ENCODE results near the gene INPP5F. TPM values are rescaled to one million over a fixed set of nuclear protein-coding genes. Genes with fewer than 3 reads are reported as not detected.
A peak's percentile ranks its signal among the peaks of the same experiment; 100 is the strongest.

INPP5F gene, protein sequence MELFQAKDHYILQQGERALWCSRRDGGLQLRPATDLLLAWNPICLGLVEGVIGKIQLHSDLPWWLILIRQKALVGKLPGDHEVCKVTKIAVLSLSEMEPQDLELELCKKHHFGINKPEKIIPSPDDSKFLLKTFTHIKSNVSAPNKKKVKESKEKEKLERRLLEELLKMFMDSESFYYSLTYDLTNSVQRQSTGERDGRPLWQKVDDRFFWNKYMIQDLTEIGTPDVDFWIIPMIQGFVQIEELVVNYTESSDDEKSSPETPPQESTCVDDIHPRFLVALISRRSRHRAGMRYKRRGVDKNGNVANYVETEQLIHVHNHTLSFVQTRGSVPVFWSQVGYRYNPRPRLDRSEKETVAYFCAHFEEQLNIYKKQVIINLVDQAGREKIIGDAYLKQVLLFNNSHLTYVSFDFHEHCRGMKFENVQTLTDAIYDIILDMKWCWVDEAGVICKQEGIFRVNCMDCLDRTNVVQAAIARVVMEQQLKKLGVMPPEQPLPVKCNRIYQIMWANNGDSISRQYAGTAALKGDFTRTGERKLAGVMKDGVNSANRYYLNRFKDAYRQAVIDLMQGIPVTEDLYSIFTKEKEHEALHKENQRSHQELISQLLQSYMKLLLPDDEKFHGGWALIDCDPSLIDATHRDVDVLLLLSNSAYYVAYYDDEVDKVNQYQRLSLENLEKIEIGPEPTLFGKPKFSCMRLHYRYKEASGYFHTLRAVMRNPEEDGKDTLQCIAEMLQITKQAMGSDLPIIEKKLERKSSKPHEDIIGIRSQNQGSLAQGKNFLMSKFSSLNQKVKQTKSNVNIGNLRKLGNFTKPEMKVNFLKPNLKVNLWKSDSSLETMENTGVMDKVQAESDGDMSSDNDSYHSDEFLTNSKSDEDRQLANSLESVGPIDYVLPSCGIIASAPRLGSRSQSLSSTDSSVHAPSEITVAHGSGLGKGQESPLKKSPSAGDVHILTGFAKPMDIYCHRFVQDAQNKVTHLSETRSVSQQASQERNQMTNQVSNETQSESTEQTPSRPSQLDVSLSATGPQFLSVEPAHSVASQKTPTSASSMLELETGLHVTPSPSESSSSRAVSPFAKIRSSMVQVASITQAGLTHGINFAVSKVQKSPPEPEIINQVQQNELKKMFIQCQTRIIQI
- 12.9 and 20.8 TPM in 2 replicates for total RNA-seq

- DNase-seq = peak; percentile 98
These were observed at the start of gene INPP5F for GRCh38 chr10:119725828-119726675. TSS of gene INPP5F (plus strand) at chr10:119726050. CDS start at chr10:119726263, 213 bp downstream.

DNA sequence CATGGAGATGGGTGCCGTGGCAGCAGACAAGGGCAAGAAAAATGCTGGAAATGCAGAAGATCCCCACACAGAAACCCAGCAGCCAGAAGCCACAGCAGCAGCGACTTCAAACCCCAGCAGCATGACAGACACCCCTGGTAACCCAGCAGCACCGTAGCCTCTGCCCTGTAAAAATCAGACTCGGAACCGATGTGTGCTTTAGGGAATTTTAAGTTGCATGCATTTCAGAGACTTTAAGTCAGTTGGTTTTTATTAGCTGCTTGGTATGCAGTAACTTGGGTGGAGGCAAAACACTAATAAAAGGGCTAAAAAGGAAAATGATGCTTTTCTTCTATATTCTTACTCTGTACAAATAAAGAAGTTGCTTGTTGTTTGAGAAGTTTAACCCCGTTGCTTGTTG lies 48.7 kb upstream of the INPP5F start:
- DNase-seq = no peak

DNA sequence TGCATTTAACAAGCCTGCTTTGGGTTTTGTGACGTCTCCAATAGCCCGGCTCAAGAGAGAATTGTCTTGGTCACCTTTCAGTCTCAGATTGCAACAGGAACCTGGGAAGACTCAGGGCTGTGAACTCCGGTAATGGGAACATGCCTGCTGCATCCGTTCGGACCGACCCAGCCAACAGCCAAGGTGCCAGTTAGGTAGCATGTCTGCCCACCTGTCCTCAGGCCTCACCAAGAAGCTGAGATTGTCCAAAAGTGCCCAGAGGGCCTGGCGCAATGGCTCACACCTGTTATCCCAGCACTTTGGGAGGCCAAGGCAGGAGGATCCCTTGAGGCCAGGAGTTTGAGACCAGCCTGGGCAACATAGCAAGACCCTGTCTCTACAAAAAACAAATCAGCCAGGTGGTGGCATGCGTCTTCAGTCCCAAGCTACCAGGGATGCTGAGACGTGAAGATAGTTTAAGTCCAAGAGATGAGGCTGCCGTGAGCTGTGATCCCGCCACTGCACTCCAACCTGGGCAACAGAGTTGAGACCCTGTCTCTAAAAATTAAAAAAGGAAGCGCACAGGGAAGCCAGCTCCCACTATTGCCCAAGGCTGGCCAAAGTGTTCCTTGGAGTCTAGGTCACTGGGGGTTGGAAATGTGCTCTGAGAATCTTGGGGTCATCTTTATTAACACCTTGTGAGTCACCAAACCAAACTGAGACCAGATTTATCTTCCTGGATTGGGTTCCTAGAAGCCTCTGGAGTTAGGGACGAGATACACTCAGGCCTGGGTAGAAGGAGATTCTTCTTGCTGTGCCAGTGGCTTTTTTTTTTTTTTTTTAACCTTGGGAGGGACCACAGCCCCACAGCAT lies 47.7 kb upstream of the INPP5F start:
- no peak for DNase-seq

DNA sequence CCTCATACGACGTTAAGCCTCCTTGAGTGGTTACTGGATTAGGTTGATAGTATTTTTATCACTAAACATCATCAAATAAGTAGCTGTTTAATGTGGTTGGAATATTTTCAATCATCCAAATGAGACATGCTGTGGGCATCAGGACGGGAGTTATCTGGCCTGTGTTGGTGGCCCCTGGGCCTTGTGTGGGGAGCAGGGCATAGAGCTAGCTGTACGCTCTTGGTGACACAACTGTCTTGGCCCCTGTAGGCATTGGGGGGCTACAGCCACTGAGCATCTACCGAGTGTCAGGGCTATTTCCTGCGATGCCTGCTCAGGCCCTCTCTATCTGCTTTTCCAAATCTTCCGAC lies 46.4 kb upstream of the INPP5F start:
- DNase-seq = no peak

DNA sequence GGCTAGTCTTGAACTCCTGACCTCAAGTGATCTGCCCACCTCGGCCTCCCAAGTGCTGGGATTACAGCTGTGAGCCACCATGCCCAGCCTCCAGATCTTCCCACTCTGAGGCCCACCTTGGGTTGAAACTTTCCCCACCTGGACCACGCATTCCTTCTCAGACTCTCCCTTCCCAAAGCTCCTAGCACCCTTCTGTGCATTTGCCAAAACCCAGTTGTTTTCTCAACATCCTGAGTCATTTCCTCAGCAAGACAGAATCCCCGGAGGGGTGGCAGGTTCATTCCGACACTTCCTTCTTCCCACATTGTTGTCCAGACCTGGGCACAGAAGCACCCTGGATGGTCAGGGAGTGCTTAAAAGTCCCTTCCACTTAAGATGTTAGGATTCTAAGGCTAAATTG lies 45.8 kb upstream of the INPP5F start:
- peak; percentile 88 for DNase-seq

DNA sequence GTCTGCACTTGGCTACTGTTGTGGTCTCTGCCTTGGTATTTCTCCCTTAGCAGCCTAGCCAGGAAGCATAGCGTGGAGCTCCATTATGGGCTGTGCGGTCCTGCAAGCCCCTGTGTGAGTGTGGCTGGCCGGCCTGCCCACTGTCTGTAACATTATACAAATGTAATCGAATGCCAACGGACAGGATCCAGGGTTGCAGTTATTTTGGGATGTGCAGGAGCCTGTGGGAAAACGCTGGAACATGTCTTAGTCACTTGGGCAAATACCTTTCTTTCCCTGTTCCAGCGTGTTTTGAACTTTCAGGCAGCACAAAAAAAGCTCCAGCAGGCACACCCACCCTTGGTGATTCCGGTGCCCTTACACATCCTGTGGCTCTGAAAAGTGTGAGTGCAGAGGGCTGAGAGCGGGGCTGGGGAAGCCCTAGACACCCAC lies 45.2 kb upstream of the INPP5F start:
- peak; percentile 57 for DNase-seq

GRCh38 chr10:119686465-119687191 lies 39.2 kb upstream of the INPP5F start:
- DNase-seq = peak; percentile 96

DNA sequence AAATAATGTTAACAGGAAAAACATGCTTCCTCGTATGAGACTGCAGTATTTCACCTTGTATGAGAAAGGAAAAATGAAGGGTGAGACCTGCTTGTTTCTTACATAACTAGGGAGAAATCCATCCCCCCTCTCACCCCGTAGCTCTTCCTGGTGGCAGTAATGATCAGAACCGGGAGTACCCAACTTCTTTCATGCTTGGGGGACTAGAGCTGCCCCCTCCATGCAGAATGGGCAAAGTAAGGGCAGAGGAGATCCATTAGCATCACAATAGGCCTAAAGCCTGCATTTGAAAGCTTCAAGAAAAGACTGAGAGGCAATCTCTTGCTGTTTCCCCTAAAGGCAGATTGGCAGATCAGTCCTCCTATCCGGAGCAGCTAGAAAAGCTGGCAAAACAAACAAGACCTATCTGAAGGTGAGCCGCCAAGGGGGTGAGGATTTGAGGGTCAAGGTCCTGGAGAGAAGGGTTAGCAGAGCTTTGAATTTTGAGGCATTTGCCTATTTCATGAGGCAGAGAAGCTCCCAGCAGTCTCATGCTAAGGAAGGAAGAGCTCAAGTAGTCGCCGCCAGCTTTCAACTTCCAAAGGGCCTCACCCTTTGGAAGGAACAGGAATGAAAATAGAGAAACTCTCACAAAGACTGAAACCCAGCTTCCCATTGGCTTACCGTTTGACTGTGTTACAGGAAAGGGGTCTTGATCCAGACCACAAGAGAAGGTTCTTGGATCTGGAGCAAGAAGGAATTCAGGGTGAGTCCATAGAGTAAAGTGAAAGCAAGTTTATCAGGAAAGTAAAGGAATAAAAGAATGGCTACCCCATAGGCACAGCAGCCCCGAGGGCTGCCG lies 38.4 kb upstream of the INPP5F start:
- peak; percentile 62 for DNase-seq

GRCh38 chr10:119688033-119688508 lies 37.8 kb upstream of the INPP5F start:
- DNase-seq = no peak

DNA sequence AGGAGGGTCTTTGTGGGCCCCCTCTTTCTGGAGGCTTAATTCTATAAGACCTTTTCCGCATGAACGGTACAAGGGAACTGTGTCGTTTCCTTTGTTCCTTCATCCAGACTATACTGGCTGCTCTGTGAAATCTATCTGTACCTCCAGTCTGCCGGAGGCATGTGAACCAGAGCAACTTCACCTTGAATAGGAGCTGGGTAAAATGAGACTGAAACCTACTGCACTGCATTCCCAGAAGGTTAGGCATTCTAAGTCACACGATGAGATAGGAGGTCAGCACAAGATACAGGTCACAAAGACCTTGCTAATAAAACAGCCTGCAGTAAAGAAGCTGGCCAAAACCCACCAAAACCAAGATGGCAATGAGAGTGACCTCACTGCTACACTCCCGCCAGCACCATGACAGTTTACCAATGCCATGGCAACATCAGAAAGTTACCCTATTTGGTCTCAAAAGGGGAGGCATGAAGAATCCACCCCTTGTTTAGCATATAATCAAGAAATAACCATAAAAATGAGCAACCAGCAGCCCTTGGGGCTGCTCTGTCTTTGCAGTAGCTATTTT lies 36.8 kb upstream of the INPP5F start:
- DNase-seq = no peak

GRCh38 chr10:119691726-119692125 lies 34.1 kb upstream of the INPP5F start:
- no peak for DNase-seq

- DNase-seq = peak; percentile 31
These were observed 32.4 kb upstream of the INPP5F start for GRCh38 chr10:119693262-119693957.

DNA sequence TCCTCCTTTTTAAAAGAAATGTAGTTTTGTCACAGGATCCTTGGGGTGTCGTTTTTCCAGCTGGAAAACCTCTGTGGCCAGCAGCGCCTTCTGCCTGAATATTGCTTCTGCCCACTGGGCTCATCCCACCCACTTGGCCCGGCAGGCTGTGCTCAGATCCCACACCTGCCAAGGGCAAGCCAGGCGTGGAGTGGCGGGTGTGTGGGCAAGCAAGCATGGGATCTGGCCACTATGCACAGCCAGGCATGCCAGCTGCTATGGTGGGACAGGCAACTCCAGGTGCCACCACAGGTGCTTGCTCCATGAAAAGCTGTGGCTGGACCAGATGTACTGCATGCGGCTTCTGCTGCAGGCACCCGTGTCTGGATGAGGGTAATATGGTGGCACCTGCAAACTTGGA lies 31.2 kb upstream of the INPP5F start:
- no peak for DNase-seq

DNA sequence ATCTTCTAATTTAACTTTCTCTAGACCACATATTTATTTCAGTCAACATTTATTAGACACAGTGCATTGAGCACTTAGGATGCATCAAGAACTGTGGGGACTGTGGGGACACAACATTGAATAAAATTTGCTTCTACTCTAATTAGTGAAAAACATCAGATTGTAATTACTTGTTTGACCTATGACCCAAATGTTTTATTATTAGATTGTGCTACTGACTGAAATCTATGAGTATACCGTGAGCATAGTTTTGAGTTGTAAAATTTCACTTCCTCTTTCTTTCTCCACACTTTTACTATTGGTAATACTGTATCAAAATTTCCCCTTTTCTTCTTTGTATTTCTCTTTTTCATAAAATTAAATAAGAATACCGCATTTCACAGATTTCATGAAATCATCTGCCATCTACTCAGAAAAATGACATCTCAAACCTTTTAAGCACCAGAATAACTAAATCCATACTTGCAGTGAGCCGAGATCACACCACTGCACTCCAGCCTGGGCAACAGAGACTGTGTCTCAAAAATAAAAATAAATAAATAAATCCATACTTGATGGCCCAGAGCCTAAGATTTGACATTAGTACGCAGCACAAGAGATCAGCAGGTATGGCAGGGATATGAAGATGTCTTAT lies 25.4 kb upstream of the INPP5F start:
- DNase-seq = no peak

DNA sequence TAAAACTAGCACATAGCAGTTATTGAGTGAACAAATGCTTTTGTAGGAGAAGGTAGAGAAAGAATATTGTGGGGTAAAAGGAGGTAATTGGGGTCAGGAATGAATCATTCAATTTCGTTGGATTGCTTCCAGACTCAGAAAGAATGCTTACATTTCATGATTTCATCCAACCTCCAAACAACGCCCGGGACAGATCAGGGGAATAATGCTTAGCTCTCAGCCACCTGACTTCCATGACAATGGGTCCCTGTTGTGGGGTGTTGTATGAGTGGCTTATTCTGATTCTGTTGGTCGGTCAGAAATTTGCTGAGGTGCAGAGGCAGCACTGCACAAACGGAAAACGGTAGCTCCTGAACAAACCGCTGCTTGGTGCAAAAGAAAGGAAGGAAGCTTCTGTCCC lies 24.0 kb upstream of the INPP5F start:
- peak; percentile 66 for DNase-seq

- no peak for DNase-seq
These were observed 23.3 kb upstream of the INPP5F start for GRCh38 chr10:119702583-119702982.

DNA sequence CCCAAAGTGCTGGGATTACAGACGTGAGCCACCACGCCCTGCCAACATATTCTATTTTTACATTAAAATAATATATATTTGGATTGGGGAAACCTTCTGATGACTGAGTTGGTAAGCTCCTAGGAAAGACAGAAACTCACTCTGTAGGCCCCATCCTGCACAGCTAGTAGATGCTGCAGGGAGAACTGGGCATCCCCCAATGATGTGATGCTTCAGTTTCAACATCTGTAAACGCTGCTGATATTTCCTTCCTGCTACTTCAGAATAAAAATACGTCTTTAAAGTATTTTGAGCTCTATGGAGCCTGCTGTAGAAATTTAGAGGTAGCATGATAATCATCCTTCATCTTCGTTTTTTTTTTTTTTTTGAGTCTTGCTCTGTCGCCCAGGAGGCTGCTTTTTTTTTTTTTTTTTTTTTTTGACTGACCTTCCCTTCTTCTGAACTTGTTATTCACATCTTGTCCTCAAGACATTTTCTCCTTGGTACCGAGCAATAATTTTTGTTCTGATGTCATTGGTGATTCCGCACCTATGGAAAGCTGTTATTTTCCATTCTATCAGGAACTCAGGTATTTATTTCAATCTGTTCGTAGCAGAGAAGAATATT lies 21.8 kb upstream of the INPP5F start:
- no peak for DNase-seq
